AG09319 (cell line): ENCODE data around the gene MRPL24.

Experiments used
- DNase-seq: peaks from one replicate; pipeline ENCODE4 v3.0.0-alpha.2; 2010; ENCODE audit warnings: low read depth; ENCODE audit errors: extremely low read depth
- CTCF ChIP-seq: IDR thresholded peaks from 2 replicates; pipeline ENCODE4 v1.5.1; 2011; ENCODE audit warnings: low read depth, mild to moderate bottlenecking, inconsistent platforms, low read length, moderate library complexity

The MRPL24 gene

GRCh38 chr1:156756355-156756754 is 15.5 kb upstream of the MRPL24 start:
- DNase-seq, result no peak

GRCh38 chr1:156755527-156755950 is 14.7 kb upstream of the MRPL24 start:
- TF ChIP-seq CTCF, result no peak
- no peak for DNase-seq

More at GRCh38 chr1:156756355-156756754, 15.5 kb upstream of the MRPL24 start:
- no peak for TF ChIP-seq CTCF

GRCh38 chr1:156754219-156754618 is 13.3 kb upstream of the MRPL24 start:
- no peak for DNase-seq
- no peak for TF ChIP-seq CTCF

- DNase-seq, result peak; percentile 29
- no peak for TF ChIP-seq CTCF
Measured at GRCh38 chr1:156752843-156753482, 12.1 kb upstream of the MRPL24 start.

GRCh38 chr1:156751757-156752481 is 11.0 kb upstream of the MRPL24 start:
- peak; percentile 92 for DNase-seq
- no peak; the same call in 1 of the 2 replicates for TF ChIP-seq CTCF

- no peak for TF ChIP-seq CTCF
- no peak for DNase-seq
Measured at GRCh38 chr1:156751451-156751756, 10.5 kb upstream of the MRPL24 start, which contains the start of gene HDGF. HDGF (minus strand) TSS chr1:156751675; CDS start chr1:156751429, 246 bp downstream.

GRCh38 chr1:156750711-156751450 is 10.0 kb upstream of the MRPL24 start:
- TF ChIP-seq CTCF, result no peak

More at GRCh38 chr1:156750711-156751450, 10.0 kb upstream of the MRPL24 start:
- no peak for DNase-seq
